Heart left ventricle (tissue), 16 donors: ENCODE data around the gene CRACR2A. TPM values are rescaled to one million over a fixed set of nuclear protein-coding genes. Genes with fewer than 3 reads are reported as not detected.
A peak's percentile ranks its signal among the peaks of the same experiment; 100 is the strongest.

ENCODE experiments used
- ATAC-seq, 4 donors: fragments of 200-7000 bp; cut with Tn5 transposase; one replicate each; pipeline ENCODE4 v1.9.1; 2020 to 2022; ENCODE audit warnings: moderate library complexity in 4 of 4, mild to moderate bottlenecking in 3 of 4, moderate number of reproducible peaks in 1 of 4
- DNase-seq, 5 donors: peaks; one replicate each; pipeline ENCODE4 v3.0.0-alpha.2; 2020
- H3K27ac ChIP-seq, 12 donors: fragments of 200-600 bp; sonication (generic) in 4 of 12; one replicate each; pipeline versions ENCODE4 v1.5.0 to v1.8.0; 2016 to 2022; ENCODE audit warnings: mild to moderate bottlenecking in 2 of 12
- H3K27me3 ChIP-seq, 9 donors: fragments of 200-600 bp; sonication (generic) in 2 of 9; one replicate each; pipeline versions ENCODE4 v1.5.1 to v1.8.0; 2016 to 2022; ENCODE audit warnings: mild to moderate bottlenecking in 3 of 9
- H3K36me3 ChIP-seq, 9 donors: fragments of 200-600 bp; sonication (generic) in 2 of 9; one replicate each; pipeline versions ENCODE4 v1.5.0 to v1.8.0; 2018 to 2022; ENCODE audit warnings: mild to moderate bottlenecking in 2 of 9
- H3K4me1 ChIP-seq, 12 donors: fragments of 200-600 bp; sonication (generic) in 4 of 12; one replicate each; pipeline versions ENCODE4 v1.5.0 to v1.8.0; 2016 to 2022; ENCODE audit warnings: mild to moderate bottlenecking in 3 of 12
- H3K4me3 ChIP-seq, 12 donors: fragments of 200-600 bp; sonication (generic) in 4 of 12; one replicate each; pipeline versions ENCODE4 v1.5.0 to v1.8.0; 2017 to 2022; ENCODE audit warnings: mild to moderate bottlenecking in 9 of 12, moderate library complexity in 4 of 12
- H3K9me3 ChIP-seq, 12 donors: fragments of 200-600 bp; sonication (generic) in 4 of 12; one replicate each; pipeline versions ENCODE4 v1.5.0 to v1.8.0; 2016 to 2022; ENCODE audit warnings: mild to moderate bottlenecking in 1 of 12
- POLR2A ChIP-seq, 2 donors: fragments of 450-650 bp; IDR thresholded peaks; one replicate each; pipeline ENCODE4 v1.6.1; 2017; ENCODE audit warnings: antibody characterized with exemption in 2 of 2, mild to moderate bottlenecking in 2 of 2, moderate library complexity in 2 of 2
- WGBS, 4 donors: extraction: QIAGEN DNeasy Blood & Tissue Kit in 2 of 4; methylation state at CpG; one replicate each; pipeline versions ENCODE4 v1.1.5 to v1.1.7; 2013 to 2018; 5-methylcytosine and 5-hydroxymethylcytosine counted together
- intact Hi-C, 10 donors: fragments of 100-400 bp; cut with DNase I; formaldehyde crosslinking; loops; one replicate each; pipeline versions ENCODE4 v1.11.1 to v1.14.2; 2022
- polyA plus RNA-seq, 2 donors: library from polyadenylated mRNA; stranded (reverse); fragments of 200-250 nt; gene quantifications; one replicate each; pipeline ENCODE4 v1.2.3, GENCODE V29; 2013
- total RNA-seq, 9 donors: library from RNA; depleted of rRNA in 2 of 9; stranded (reverse); fragments of >200 nt in 2 of 9; fragmentation: NEBNext Ultra II Directional in 3 of 9; extraction: Animal tissue kit (Norgen Biotek cat#: 25700) in 3 of 9; gene quantifications; one replicate each; pipeline versions ENCODE4 v1.1.0 to v1.2.4, GENCODE V29; 2016 to 2023
- TF ChIP-seq, protein P1 (sequence below), 12 donors: fragments of 200-600 bp; sonication (generic) in 4 of 12; IDR thresholded peaks; one replicate each; pipeline versions ENCODE4 v1.5.0 to v1.8.0; 2018 to 2022; ENCODE audit warnings: antibody characterized with exemption in 12 of 12, mild to moderate bottlenecking in 5 of 12
- donor health status: ischemic (EF 13 %, LVEDD 7.1; RV severe dilation, severe dysfunction).
- donor health status: healthy with polysubstance abuse.
- donor health status: DM: no; HTN: yes; CAD: no.
- donor health status: DM: no; HTN: no; CAD: no.
- donor health status: ischemic (EF 25% LVEDD 6.9; RV normal size, moderate dysfunction).
- donor health status: ischemic (EF 25% LVEDD 5.7; RV mildly dilated, moderate dysfunction).
- donor health status: healthy.
- donor health status: DM: yes; HTN: yes; CAD: no.
- donor health status: ischemic (EF 35%, LVEDD 5.7; RV mildly dilated, moderate dysfunction).
- donor health status: nonischemic (EF 11% LVEDD 7.7; RV severe dilation, severe dysfunction).
- donor health status: DM: yes; HTN: yes; CAD: no.
- donor health status: PGD.
- donor health status: ischemic (EF 29% LVEDD 5.4; RV normal size, mild dysfunction).
- donor health status: nonischemic (EF 23%, LVEDD 6.1; RV moderate dilation, normal function).

The CRACR2A gene
- total and polyA plus RNA-seq, 11 donors, result 1.0 to 14.1 (median 4.7) TPM

DNA sequence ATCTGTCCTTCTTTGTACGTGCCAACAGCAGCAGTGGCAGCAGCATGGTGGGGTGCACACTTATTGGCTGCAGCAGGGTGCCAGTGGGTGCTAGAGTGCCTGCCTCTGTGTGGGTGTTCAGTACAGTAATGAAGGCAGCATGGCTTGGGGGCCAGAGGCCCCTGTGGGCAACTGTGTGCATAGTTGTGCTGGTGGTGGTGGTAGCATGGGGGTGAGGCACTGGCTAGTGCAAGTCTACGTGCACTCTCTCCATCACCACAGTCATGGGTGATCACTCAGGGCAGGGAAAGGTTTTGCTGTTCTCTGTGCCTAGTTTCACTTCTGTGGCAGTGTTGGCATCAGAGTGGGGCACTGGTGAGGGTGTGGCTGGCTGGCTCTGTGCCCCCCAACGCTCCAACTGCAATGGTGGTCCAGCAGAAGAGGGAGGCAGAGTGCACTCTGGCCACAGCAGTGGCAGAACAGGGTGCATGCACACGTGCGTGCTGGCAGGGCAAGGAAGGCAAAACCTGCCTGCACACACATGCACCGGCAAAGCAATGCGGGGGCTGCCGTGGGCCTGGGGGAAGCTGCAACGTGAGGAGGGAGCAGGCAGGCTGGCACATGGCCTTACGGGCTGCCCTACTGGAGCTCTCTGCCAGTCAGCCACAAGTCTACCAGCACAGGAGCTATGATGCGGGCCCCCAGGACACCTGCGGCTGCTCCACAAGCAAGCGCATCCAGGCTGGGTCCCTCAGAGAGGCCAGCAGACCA, 60.1 kb downstream of the CRACR2A start:
- Histone ChIP-seq H3K36me3 (peaks cover 0 to 15% (median 0%) of the 10 kb centered on the region in 9 donors), H3K4me3 (no peak overlapping the region), H3K27ac (no peak overlapping the region), H3K4me1 (peaks cover 0 to under 1% (median 0%) of the 10 kb centered on the region in 12 donors), H3K27me3 (no peaks in the 10 kb centered on the region), H3K9me3 (peaks cover 0 to 8% (median 0%) of the 10 kb centered on the region in 12 donors)
- ATAC-seq, result no peak
- TF ChIP-seq, protein P1, sequence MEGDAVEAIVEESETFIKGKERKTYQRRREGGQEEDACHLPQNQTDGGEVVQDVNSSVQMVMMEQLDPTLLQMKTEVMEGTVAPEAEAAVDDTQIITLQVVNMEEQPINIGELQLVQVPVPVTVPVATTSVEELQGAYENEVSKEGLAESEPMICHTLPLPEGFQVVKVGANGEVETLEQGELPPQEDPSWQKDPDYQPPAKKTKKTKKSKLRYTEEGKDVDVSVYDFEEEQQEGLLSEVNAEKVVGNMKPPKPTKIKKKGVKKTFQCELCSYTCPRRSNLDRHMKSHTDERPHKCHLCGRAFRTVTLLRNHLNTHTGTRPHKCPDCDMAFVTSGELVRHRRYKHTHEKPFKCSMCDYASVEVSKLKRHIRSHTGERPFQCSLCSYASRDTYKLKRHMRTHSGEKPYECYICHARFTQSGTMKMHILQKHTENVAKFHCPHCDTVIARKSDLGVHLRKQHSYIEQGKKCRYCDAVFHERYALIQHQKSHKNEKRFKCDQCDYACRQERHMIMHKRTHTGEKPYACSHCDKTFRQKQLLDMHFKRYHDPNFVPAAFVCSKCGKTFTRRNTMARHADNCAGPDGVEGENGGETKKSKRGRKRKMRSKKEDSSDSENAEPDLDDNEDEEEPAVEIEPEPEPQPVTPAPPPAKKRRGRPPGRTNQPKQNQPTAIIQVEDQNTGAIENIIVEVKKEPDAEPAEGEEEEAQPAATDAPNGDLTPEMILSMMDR (IDR thresholded peaks at IDR 0.05), result no peak
- TF ChIP-seq POLR2A (IDR thresholded peaks at IDR 0.05), result no peak
- intact Hi-C loops, result no loop called here
- 91 to 97% (median 93%) methylated on average over 9 to 13 of the region's 13 CpGs for WGBS, 4 donors
- no peak for DNase-seq

DNA sequence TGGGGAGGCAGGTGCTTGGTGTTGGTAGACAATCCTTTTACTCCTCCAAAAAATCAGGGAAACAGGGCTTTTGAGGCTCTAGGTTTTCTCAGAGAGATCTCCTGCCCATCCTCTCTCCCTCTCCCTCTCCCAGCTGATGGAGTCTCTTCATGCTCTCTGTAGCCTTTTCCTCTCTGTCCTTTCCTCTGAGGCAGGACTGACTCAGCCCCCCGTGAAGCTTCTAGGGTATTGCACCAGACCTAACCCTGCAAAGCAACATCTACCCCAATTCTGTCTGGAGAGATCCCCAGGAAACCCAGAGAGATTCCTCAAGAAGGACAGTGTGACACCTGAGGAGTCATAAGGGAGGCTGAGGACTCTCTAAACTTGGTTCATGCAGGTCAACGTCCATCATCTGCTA, 66.4 kb downstream of the CRACR2A start:
- Histone ChIP-seq H3K27ac (peak overlapping the region in 7 of 12 donors; percentile 3 to 85 (median 67)), H3K9me3 (peaks cover 0 to 8% (median 0%) of the 10 kb centered on the region in 12 donors), H3K27me3 (no peaks in the 10 kb centered on the region), H3K4me1 (peaks cover 0 to 28% (median 7%) of the 10 kb centered on the region in 12 donors), H3K4me3 (no peak overlapping the region), H3K36me3 (peaks cover 0 to 7% (median 0%) of the 10 kb centered on the region in 9 donors)
- intact Hi-C loops, result loop anchor here in 4 of 10 donors (5.0 to 10.0 kb wide), 4 partner anchors 56 to 382 kb away; no protein-coding TSS in a partner anchor
- whole genome bisulfite sequencing, 4 donors, result 59 to 81% (median 72%) methylated on average over 2 of the region's 2 CpGs
- TF ChIP-seq, protein P1 (IDR thresholded peaks at IDR 0.05), result no peak
- TF ChIP-seq POLR2A (IDR thresholded peaks at IDR 0.05), result no peak
- ATAC-seq (no peak), DNase-seq (no peak)

DNA sequence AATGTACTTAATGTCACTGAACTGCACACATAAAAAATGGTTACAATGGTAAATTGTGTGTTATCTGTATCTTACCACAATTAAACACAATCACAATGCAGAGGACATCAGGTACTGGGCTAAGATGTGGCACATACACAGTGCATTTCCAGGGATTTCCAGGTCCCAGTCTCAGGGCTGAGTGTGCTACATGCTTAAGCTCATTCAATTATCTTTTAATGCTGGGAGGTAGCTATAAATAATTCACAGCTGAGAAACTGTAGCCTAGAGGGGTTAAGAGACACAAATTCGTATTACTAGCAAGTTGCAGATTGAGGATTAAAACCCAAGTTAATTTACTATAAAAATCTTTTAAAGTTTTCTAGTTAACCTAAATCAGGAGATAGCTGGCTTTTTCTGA, 67.1 kb downstream of the CRACR2A start:
- H3K27ac ChIP-seq, result peak overlapping the region in 8 of 12 donors; percentile 17 to 85 (median 68)
- ATAC-seq, result peak; percentile 44 to 57 (median 52)
- peaks cover 0 to 34% (median 7%) of the 10 kb centered on the region in 12 donors for H3K4me1 ChIP-seq
- H3K4me3 ChIP-seq, result no peak overlapping the region
- H3K27me3 ChIP-seq, result no peaks in the 10 kb centered on the region
- H3K9me3 ChIP-seq, result peaks cover 0 to 8% (median 0%) of the 10 kb centered on the region in 12 donors
- DNase-seq, result no peak
- intact Hi-C loops, result loop anchor here in 4 of 10 donors (5.0 to 10.0 kb wide), 4 partner anchors 56 to 381 kb away; no protein-coding TSS in a partner anchor
- WGBS, 4 donors, result 38 to 61% (median 53%) methylated on average over 1 of the region's 1 CpG
- H3K36me3 ChIP-seq, result peaks cover 0 to 7% (median 0%) of the 10 kb centered on the region in 9 donors
- TF ChIP-seq, protein P1 (IDR thresholded peaks at IDR 0.05), result no peak
- no peak for TF ChIP-seq POLR2A (IDR thresholded peaks at IDR 0.05)

DNA sequence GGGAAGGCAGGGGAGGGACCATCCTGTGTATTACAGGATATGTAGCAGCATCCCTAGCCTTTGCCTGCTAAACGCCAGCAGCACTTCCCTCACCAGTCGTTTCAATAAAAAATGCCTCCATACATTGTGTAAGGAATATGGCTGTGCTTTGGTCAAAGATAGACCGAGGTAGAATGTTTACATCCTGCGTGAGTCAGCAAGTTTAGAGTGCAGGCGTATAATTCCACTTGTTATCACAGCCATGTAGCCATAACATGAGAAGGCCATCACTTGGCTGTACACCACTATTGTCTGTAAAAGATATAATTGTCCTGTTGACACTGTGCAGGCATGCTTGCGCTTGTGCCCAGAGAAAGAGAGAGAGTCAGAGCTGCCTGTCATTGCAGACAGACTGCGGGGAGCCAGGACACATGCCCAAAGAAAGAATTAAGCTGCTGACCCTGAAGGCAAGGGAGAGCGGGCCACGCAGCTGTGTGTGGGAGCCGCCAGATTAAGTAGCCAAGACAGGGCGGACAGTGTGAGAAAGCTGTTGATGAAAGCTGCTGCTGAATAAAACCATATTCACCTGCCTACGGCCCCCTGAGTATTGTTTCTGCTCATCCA, 68.4 kb downstream of the CRACR2A start:
- H3K36me3 ChIP-seq, result peaks cover 0 to 12% (median 0%) of the 10 kb centered on the region in 9 donors
- ATAC-seq (peak; percentile 90 to 95 (median 92)), DNase-seq (peak in 4 of 5 donors; percentile 48 to 77 (median 61))
- WGBS, 4 donors, result 36 to 56% (median 43%) methylated on average over 10 to 12 of the region's 12 CpGs
- no peak overlapping the region for H3K4me3 ChIP-seq
- TF ChIP-seq, protein P1 (IDR thresholded peaks at IDR 0.05), result no peak
- TF ChIP-seq POLR2A (IDR thresholded peaks at IDR 0.05), result no peak
- H3K27ac ChIP-seq, result peak overlapping the region in 11 of 12 donors; percentile 36 to 85 (median 60)
- intact Hi-C loops, result loop anchor here in 5 of 10 donors (5.0 to 10.0 kb wide), 5 partner anchors 58 to 380 kb away; no protein-coding TSS in a partner anchor
- H3K4me1 ChIP-seq, result peaks cover 0 to 35% (median 7%) of the 10 kb centered on the region in 12 donors
- peaks cover 0 to 8% (median 0%) of the 10 kb centered on the region in 12 donors for H3K9me3 ChIP-seq
- no peaks in the 10 kb centered on the region for H3K27me3 ChIP-seq
